Ovary (tissue), 9 donors: ENCODE results near the gene SIPA1L3. TPM values are rescaled to one million over a fixed set of nuclear protein-coding genes. Genes with fewer than 3 reads are reported as not detected.

Source experiments
- DNase-seq, 5 donors: peaks; one replicate each; pipeline ENCODE4 v3.0.0-alpha.2; 2019 to 2020
- H3K27ac ChIP-seq, 2 donors: fragments of 200-600 bp; one replicate each; pipeline versions ENCODE4 v1.5.1 to v1.8.0; 2019 to 2022
- H3K27me3 ChIP-seq: fragments of 200-600 bp; one replicate; pipeline ENCODE4 v1.8.0; 2022
- H3K36me3 ChIP-seq: fragments of 200-600 bp; sonication (generic); one replicate; pipeline ENCODE4 v1.5.1; 2019
- H3K4me1 ChIP-seq: one replicate; pipeline ENCODE4 v1.8.1; 2013; ENCODE audit warnings: mild to moderate bottlenecking, moderate library complexity; ENCODE audit not compliant: insufficient read depth
- H3K4me3 ChIP-seq: fragments of 200-600 bp; sonication (generic); one replicate; pipeline ENCODE4 v1.5.1; 2017
- H3K9me3 ChIP-seq, 2 donors: fragments of 200-600 bp in 1 of 2; sonication (generic) in 1 of 2; one replicate each; pipeline versions ENCODE4 v1.5.1 to v1.8.1; 2013 to 2019; ENCODE audit warnings: mild to moderate bottlenecking in 1 of 2, moderate library complexity in 1 of 2
- CTCF ChIP-seq, 3 donors: fragments of 450-650 bp in 2 of 3; fragments of 200-600 bp in 1 of 3; IDR thresholded peaks; one replicate each; pipeline versions ENCODE4 v1.5.1 to v1.8.0; 2016 to 2022; ENCODE audit warnings: antibody characterized with exemption in 3 of 3, mild to moderate bottlenecking in 1 of 3
- EP300 ChIP-seq: sonication (generic); formaldehyde crosslinking; IDR thresholded peaks from one replicate; pipeline ENCODE4 v1.6.1; 2017; ENCODE audit warnings: antibody characterized with exemption
- POLR2A ChIP-seq: fragments of 450-650 bp; IDR thresholded peaks from one replicate; pipeline ENCODE4 v1.6.1; 2017; ENCODE audit warnings: antibody characterized with exemption, mild to moderate bottlenecking, moderate library complexity
- WGBS, 3 donors: extraction: QIAGEN DNeasy Blood & Tissue Kit in 1 of 3; methylation state at CpG; one replicate each; pipeline versions ENCODE4 v1.1.5 to v1.1.7; 2013 to 2017; 5-methylcytosine and 5-hydroxymethylcytosine counted together
- intact Hi-C, 4 donors: fragments of 100-400 bp; cut with DNase I; formaldehyde crosslinking; loops; one replicate each; pipeline versions ENCODE4 v1.11.0 to v1.15.1; 2022 to 2023
- polyA plus RNA-seq, 2 donors: library from polyadenylated mRNA; stranded (reverse); fragments of 200-250 nt in 1 of 2; fragments of 350-450 nt in 1 of 2; fragmentation: Illumina TruSeq in 1 of 2; extraction: RNeasy Lipid Tissue Mini Kit (QIAGEN cat#74804) in 1 of 2; gene quantifications; one replicate each; pipeline ENCODE4 v1.2.3, GENCODE V29; 2013 to 2014
- total RNA-seq, 7 donors: library from RNA; depleted of rRNA in 2 of 7; stranded (reverse); fragments of >200 nt in 2 of 7; fragmentation: NEBNext Ultra II Directional in 3 of 7; extraction: Animal tissue kit (Norgen Biotek cat#: 25700) in 3 of 7; gene quantifications; one replicate each; pipeline versions ENCODE4 v1.1.0 to v1.2.4, GENCODE V29; 2016 to 2023
- donor health status: DM: no; HTN: no; CAD: no; lungs with moderate emphysema.
- donor health status: DM: no; HTN: no; CAD: no.
- donor health status: Bipolar disorder and iron deficiency.
- donor health status: DM: yes; HTN: yes; CAD: no.
- donor health status: DM: no; HTN: no; CAD: no.
- donor health status: DM: yes; HTN: yes; CAD: no.

Gene SIPA1L3
- total and polyA plus RNA-seq, 9 donors, result 4.5 to 27.9 (median 18.2) TPM

GRCh38 chr19:38209152-38209551 is 302.1 kb downstream of the SIPA1L3 start:
- peak overlapping the region; percentile 12 to 61 for H3K27ac ChIP-seq
- 9 to 13% (median 11%) methylated on average over 5 of the region's 5 CpGs for WGBS, 3 donors
- H3K9me3 ChIP-seq, result no peaks in the 10 kb centered on the region
- no peaks in the 10 kb centered on the region for H3K36me3 ChIP-seq
- TF ChIP-seq EP300, result no peak
- TF ChIP-seq POLR2A, result no peak
- TF ChIP-seq CTCF (IDR thresholded peaks at IDR 0.05), result no peak
- no peaks in the 10 kb centered on the region for H3K27me3 ChIP-seq
- no peak for DNase-seq
- intact Hi-C loops, result no loop called here
- H3K4me3 ChIP-seq, result no peak overlapping the region
- H3K4me1 ChIP-seq, result peaks cover 2% of the 10 kb centered on the region

GRCh38 chr19:38209671-38210457 is 302.9 kb downstream of the SIPA1L3 start:
- no peaks in the 10 kb centered on the region for H3K27me3 ChIP-seq
- no peak overlapping the region for H3K4me3 ChIP-seq
- H3K4me1 ChIP-seq, result peaks cover 2% of the 10 kb centered on the region
- TF ChIP-seq CTCF (IDR thresholded peaks at IDR 0.05), result peak in 1 of 3 donors; percentile 11
- no peak for TF ChIP-seq EP300
- intact Hi-C loops, result loop anchor here in 1 of 4 donors (10.0 kb wide), 1 partner anchor 295 kb away; no protein-coding TSS in a partner anchor
- peak overlapping the region; percentile 12 to 61 for H3K27ac ChIP-seq
- H3K36me3 ChIP-seq, result no peaks in the 10 kb centered on the region
- peak; percentile 72 to 95 (median 88) for DNase-seq
- 0 to 3% (median 2%) methylated on average over 29 to 30 of the region's 30 CpGs for whole genome bisulfite sequencing, 3 donors
- H3K9me3 ChIP-seq, result no peaks in the 10 kb centered on the region

- peak; percentile 68 to 89 (median 80) for DNase-seq
- 1 to 3% (median 1%) methylated on average over 24 of the region's 24 CpGs for WGBS, 3 donors
- intact Hi-C loops, result loop anchor here in 1 of 4 donors (10.0 kb wide), 1 partner anchor 296 kb away; no protein-coding TSS in a partner anchor
- Histone ChIP-seq H3K4me3 (no peak overlapping the region), H3K27me3 (no peaks in the 10 kb centered on the region), H3K4me1 (peaks cover 2% of the 10 kb centered on the region), H3K9me3 (no peaks in the 10 kb centered on the region), H3K36me3 (no peaks in the 10 kb centered on the region), H3K27ac (no peak overlapping the region)
- TF ChIP-seq EP300 (no peak), POLR2A (no peak), CTCF (IDR thresholded peaks at IDR 0.05) (no peak)
Measured at GRCh38 chr19:38210458-38210987, 303.5 kb downstream of the SIPA1L3 start.

GRCh38 chr19:38211151-38211591 is 304.2 kb downstream of the SIPA1L3 start:
- no peak for TF ChIP-seq CTCF (IDR thresholded peaks at IDR 0.05)
- TF ChIP-seq POLR2A, result no peak
- TF ChIP-seq EP300, result no peak
- no peaks in the 10 kb centered on the region for H3K36me3 ChIP-seq
- intact Hi-C loops, result loop anchor here in 1 of 4 donors (10.0 kb wide), 1 partner anchor 296 kb away; no protein-coding TSS in a partner anchor
- no peaks in the 10 kb centered on the region for H3K9me3 ChIP-seq
- no peak overlapping the region for H3K4me3 ChIP-seq
- H3K27me3 ChIP-seq, result no peaks in the 10 kb centered on the region
- DNase-seq, result peak in 3 of 5 donors; percentile 20 to 60 (median 53)
- whole genome bisulfite sequencing, 3 donors, result 4 to 5% (median 4%) methylated on average over 25 to 27 of the region's 27 CpGs
- H3K27ac ChIP-seq, result no peak overlapping the region
- H3K4me1 ChIP-seq, result peaks cover 2% of the 10 kb centered on the region
